ENCODE data around the gene CRYZ.
A peak's percentile ranks its signal among the peaks of the same experiment; 100 is the strongest.

DNA sequence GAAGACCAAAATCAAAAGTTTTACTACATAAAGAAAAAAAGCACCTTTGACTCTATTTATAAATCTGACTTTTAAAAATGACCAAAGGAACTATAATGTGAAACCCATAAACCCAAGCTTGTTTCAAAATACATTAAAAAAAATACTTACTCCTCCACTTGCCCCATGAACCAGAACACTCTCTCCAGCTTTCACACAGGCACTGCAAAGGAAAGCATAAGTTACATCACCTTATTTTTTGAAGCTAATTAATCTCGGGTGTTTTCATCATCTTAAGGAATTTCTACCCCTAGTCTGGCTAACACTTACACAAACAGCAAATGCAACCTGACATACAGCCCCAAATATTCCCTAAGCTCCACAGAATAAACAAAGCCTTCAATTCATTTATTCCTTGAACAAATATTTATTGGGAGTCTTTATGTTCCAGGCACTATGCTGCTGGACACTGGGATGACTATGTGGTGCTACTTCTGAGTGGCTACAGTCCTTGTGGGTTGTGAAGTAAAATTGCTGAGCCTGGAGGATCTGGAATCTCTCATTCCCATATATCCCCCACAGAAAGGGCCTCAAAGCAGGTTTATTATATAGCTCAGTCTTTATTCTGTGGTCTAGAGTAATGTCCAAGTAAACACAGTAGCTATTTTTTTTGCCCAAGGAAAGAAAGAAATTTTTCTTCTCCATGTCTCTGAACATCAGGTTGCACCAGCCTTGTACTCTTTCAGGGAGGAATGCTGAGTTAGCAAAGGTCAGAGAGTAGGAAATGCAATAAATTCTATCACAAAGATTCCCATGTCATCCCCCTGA, 18.2 kb downstream of the CRYZ start:
- 0 out of 2 replicates have a peak, but pooled peaks have one; percentile 10 for TF ChIP-seq CEBPB (IDR thresholded peaks at IDR 0.05; ENCODE audit: low read depth, low read length)
- TF ChIP-seq, protein P1, sequence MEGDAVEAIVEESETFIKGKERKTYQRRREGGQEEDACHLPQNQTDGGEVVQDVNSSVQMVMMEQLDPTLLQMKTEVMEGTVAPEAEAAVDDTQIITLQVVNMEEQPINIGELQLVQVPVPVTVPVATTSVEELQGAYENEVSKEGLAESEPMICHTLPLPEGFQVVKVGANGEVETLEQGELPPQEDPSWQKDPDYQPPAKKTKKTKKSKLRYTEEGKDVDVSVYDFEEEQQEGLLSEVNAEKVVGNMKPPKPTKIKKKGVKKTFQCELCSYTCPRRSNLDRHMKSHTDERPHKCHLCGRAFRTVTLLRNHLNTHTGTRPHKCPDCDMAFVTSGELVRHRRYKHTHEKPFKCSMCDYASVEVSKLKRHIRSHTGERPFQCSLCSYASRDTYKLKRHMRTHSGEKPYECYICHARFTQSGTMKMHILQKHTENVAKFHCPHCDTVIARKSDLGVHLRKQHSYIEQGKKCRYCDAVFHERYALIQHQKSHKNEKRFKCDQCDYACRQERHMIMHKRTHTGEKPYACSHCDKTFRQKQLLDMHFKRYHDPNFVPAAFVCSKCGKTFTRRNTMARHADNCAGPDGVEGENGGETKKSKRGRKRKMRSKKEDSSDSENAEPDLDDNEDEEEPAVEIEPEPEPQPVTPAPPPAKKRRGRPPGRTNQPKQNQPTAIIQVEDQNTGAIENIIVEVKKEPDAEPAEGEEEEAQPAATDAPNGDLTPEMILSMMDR (conservative IDR thresholded peaks at IDR 0.05; ENCODE audit: low read depth, low read length) = no peak
- TF ChIP-seq, protein P2, sequence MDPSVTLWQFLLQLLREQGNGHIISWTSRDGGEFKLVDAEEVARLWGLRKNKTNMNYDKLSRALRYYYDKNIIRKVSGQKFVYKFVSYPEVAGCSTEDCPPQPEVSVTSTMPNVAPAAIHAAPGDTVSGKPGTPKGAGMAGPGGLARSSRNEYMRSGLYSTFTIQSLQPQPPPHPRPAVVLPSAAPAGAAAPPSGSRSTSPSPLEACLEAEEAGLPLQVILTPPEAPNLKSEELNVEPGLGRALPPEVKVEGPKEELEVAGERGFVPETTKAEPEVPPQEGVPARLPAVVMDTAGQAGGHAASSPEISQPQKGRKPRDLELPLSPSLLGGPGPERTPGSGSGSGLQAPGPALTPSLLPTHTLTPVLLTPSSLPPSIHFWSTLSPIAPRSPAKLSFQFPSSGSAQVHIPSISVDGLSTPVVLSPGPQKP (IDR thresholded peaks at IDR 0.05; ENCODE audit: borderline replicate concordance, low read depth, low read length) = no peak
- TF ChIP-seq POLR2A (IDR thresholded peaks at IDR 0.05; ENCODE audit: low read depth, low read length) = no peak
- 0 out of 2 replicates have a peak, but pooled peaks have one; percentile 30 for TF ChIP-seq MAFK (IDR thresholded peaks at IDR 0.05; ENCODE audit: low read depth, low read length)
- TF ChIP-seq SMC3 (IDR thresholded peaks at IDR 0.05; ENCODE audit: low read depth, low read length) = no peak
- no peak for TF ChIP-seq BHLHE40 (IDR thresholded peaks at IDR 0.05; ENCODE audit: low read depth, low read length)

Data from IMR-90 (cell line).